Left lung (tissue), 10 donors: Measurements from ENCODE around the gene SLC25A6. TPM values are rescaled to one million over a fixed set of nuclear protein-coding genes. Genes with fewer than 3 reads are reported as not detected.

Source experiments
- ATAC-seq: fragments of 200-7000 bp; cut with Tn5 transposase; one replicate; pipeline ENCODE4 v1.9.1; 2020; ENCODE audit warnings: moderate library complexity
- DNase-seq, 4 donors: peaks; one replicate each; pipeline ENCODE4 v3.0.0-alpha.2; 2013 to 2020
- H3K27ac ChIP-seq, 2 donors: fragments of 200-600 bp; sonication (generic) in 1 of 2; one replicate each; pipeline versions ENCODE4 v1.5.0 to v1.8.0; 2020 to 2021
- H3K27me3 ChIP-seq, 2 donors: fragments of 200-600 bp; sonication (generic) in 1 of 2; one replicate each; pipeline versions ENCODE4 v1.5.0 to v1.8.0; 2020 to 2021
- H3K36me3 ChIP-seq, 2 donors: fragments of 200-600 bp; sonication (generic) in 1 of 2; one replicate each; pipeline versions ENCODE4 v1.5.0 to v1.8.0; 2020 to 2021
- H3K4me1 ChIP-seq, 2 donors: fragments of 200-600 bp; one replicate each; pipeline ENCODE4 v1.8.0; 2021
- H3K4me3 ChIP-seq, 2 donors: fragments of 200-600 bp; sonication (generic) in 1 of 2; one replicate each; pipeline versions ENCODE4 v1.5.0 to v1.8.0; 2020 to 2021; ENCODE audit warnings: mild to moderate bottlenecking in 1 of 2
- H3K9me3 ChIP-seq, 2 donors: fragments of 200-600 bp; sonication (generic) in 1 of 2; one replicate each; pipeline versions ENCODE4 v1.5.0 to v1.8.0; 2020 to 2021
- CTCF ChIP-seq, 2 donors: fragments of 200-600 bp; sonication (generic) in 1 of 2; IDR thresholded peaks; one replicate each; pipeline versions ENCODE4 v1.5.0 to v1.8.0; 2021; ENCODE audit warnings: antibody characterized with exemption in 2 of 2
- intact Hi-C, 2 donors: fragments of 100-400 bp; cut with DNase I; formaldehyde crosslinking; loops; one replicate each; pipeline versions ENCODE4 v1.11.2 to v1.14.2; 2022
- polyA plus RNA-seq, 6 donors: library from polyadenylated mRNA; unstranded; fragments of 120-200 nt; gene quantifications; one replicate each; pipeline ENCODE4 v1.2.1, GENCODE V29; 2013; ENCODE audit not compliant: insufficient read length in 6 of 6
- total RNA-seq, 2 donors: library from RNA; stranded (reverse); fragmentation: NEBNext Ultra II Directional; extraction: Animal tissue kit (Norgen Biotek cat#: 25700); gene quantifications; one replicate each; pipeline ENCODE4 v1.2.1, GENCODE V29; 2021
- donor health status: DM: no; HTN: yes; CAD: no.
- donor health status: DM: no; HTN: no; CAD: no.

SLC25A6 gene
- total and polyA plus RNA-seq, 8 donors, result 285 to 559 (median 392) TPM

GRCh38 chrX:1360171-1360570 lies 31.7 kb downstream of the SLC25A6 start:
- TF ChIP-seq CTCF (IDR thresholded peaks at IDR 0.05), result no peak
- Histone ChIP-seq H3K9me3 (peaks cover 0 to 13% of the 10 kb centered on the region in 2 donors), H3K4me1 (no peaks in the 10 kb centered on the region), H3K27me3 (no peaks in the 10 kb centered on the region), H3K36me3 (peaks cover 0 to 38% of the 10 kb centered on the region in 2 donors), H3K4me3 (no peak overlapping the region), H3K27ac (no peak overlapping the region)
- ATAC-seq, result no peak
- DNase-seq, result no peak
- intact Hi-C loops, result no loop called here

- ATAC-seq, result no peak
- H3K27ac ChIP-seq, result no peak overlapping the region
- no peak for TF ChIP-seq CTCF (IDR thresholded peaks at IDR 0.05)
Measured at GRCh38 chrX:1359477-1359873, 32.4 kb downstream of the SLC25A6 start.

GRCh38 chrX:1358793-1359476 lies 33.0 kb downstream of the SLC25A6 start:
- no peak overlapping the region for H3K27ac ChIP-seq
- DNase-seq (no peak), ATAC-seq (no peak)
- H3K36me3 ChIP-seq, result peaks cover 0 to 32% of the 10 kb centered on the region in 2 donors
- intact Hi-C loops, result no loop called here
- no peaks in the 10 kb centered on the region for H3K27me3 ChIP-seq
- H3K4me3 ChIP-seq, result no peak overlapping the region
- no peaks in the 10 kb centered on the region for H3K4me1 ChIP-seq
- H3K9me3 ChIP-seq, result peaks cover 0 to 13% of the 10 kb centered on the region in 2 donors
- no peak for TF ChIP-seq CTCF (IDR thresholded peaks at IDR 0.05)

More at GRCh38 chrX:1359477-1359873, 32.4 kb downstream of the SLC25A6 start:
- H3K27me3 ChIP-seq, result no peaks in the 10 kb centered on the region
- intact Hi-C loops, result no loop called here
- no peak overlapping the region for H3K4me3 ChIP-seq
- H3K9me3 ChIP-seq, result peaks cover 0 to 13% of the 10 kb centered on the region in 2 donors
- no peaks in the 10 kb centered on the region for H3K4me1 ChIP-seq
- no peak for DNase-seq
- peaks cover 0 to 36% of the 10 kb centered on the region in 2 donors for H3K36me3 ChIP-seq

- peaks cover 0 to 32% of the 10 kb centered on the region in 2 donors for H3K36me3 ChIP-seq
Measured at GRCh38 chrX:1357993-1358392, 33.9 kb downstream of the SLC25A6 start.

More at GRCh38 chrX:1357993-1358392, 33.9 kb downstream of the SLC25A6 start:
- TF ChIP-seq CTCF (IDR thresholded peaks at IDR 0.05), result no peak
- ATAC-seq (no peak), DNase-seq (no peak)
- Histone ChIP-seq H3K4me1 (no peaks in the 10 kb centered on the region), H3K9me3 (peaks cover 0 to 13% of the 10 kb centered on the region in 2 donors), H3K27ac (no peak overlapping the region), H3K4me3 (no peak overlapping the region), H3K27me3 (no peaks in the 10 kb centered on the region)
- intact Hi-C loops, result no loop called here
